HepG2 (cell line): ENCODE results near the gene USP1. TPM values are rescaled to one million over a fixed set of nuclear protein-coding genes. Genes with fewer than 3 reads are reported as not detected.

Source experiments
- ATAC-seq: fragments of 200-7000 bp; cut with Tn5 transposase; 3 replicates; pipeline ENCODE4 v1.9.1; 2020; ENCODE audit warnings: mild to moderate bottlenecking, moderate library complexity
- BruUV-seq: library from RNA; stranded (reverse); fragments of 400-500 nt; replicated peaks from 2 replicates; lab custom pipeline; 2021; lab: Mats Ljungman, UMichigan
- CTCF ChIA-PET: fragments of 300-600 bp; formaldehyde crosslinking; extraction: SDS; loops from one replicate; lab custom pipeline; 2021; ENCODE audit warnings: low total read pairs, inconsistent platforms, low intra/inter-chr PET ratio; lab: Yijun Ruan, JAX
- POLR2A ChIA-PET: fragments of 350-600 bp; sonication (Branson Sonifier 250); formaldehyde crosslinking; loops from one replicate; lab custom pipeline; 2020; ENCODE audit warnings: antibody characterized with exemption, inconsistent platforms; lab: Yijun Ruan, JAX
- DNase-seq: peaks from one replicate; pipeline ENCODE4 v3.0.0-alpha.2; 2015; ENCODE audit warnings: low spot score
- FAIRE-seq: peaks from 3 replicates; lab custom pipeline; 2011; peaks lifted over from hg19 to GRCh38; lab: Jason Lieb, UNC
- H2AFZ ChIP-seq: one replicate; pipeline ENCODE4 v1.6.1; 2011; ENCODE audit warnings: low read length, inconsistent platforms
- H3K27ac ChIP-seq: fragments of 300-600 bp; 3 replicates; pipeline ENCODE4 v1.8.0; 2011; ENCODE audit warnings: mixed run types, mild to moderate bottlenecking, mixed read lengths, low read length, inconsistent platforms; ENCODE audit not compliant: insufficient read depth; ENCODE audit errors: extremely low read length
- H3K27me3 ChIP-seq, 2 experiments: fragments of 200-600 bp in 1 of 2; 2 replicates in 1 of 2; 3 replicates in 1 of 2; pipeline versions ENCODE4 v1.6.0 to v1.8.0; 2011; ENCODE audit warnings: low read length in 2 of 2, mild to moderate bottlenecking in 2 of 2, moderate library complexity in 2 of 2, inconsistent platforms in 1 of 2; ENCODE audit not compliant: insufficient read depth in 2 of 2, control insufficient read depth in 1 of 2
- H3K36me3 ChIP-seq, 2 experiments: fragments of 200-600 bp in 1 of 2; replicated peaks in 1 of 2; 2 replicates in 1 of 2; 3 replicates in 1 of 2; pipeline versions ENCODE4 v1.5.1 to v1.8.0; 2011; ENCODE audit warnings: low read length in 2 of 2, inconsistent platforms in 1 of 2; ENCODE audit not compliant: insufficient read depth in 2 of 2, control insufficient read depth in 1 of 2
- H3K4me1 ChIP-seq: 2 replicates; pipeline ENCODE4 v1.5.1; 2012; ENCODE audit warnings: low read length, inconsistent platforms; ENCODE audit not compliant: insufficient read depth
- H3K4me2 ChIP-seq: 2 replicates; pipeline ENCODE4 v1.6.0; 2011; ENCODE audit warnings: low read depth, low read length, inconsistent platforms
- H3K4me3 ChIP-seq, 3 experiments: fragments of 200-600 bp in 1 of 3; sonication (generic), shearing (Covaris generic) in 1 of 3; replicated peaks in 1 of 3; 2 replicates each; pipeline ENCODE4 v1.5.1; 2011 to 2016; ENCODE audit warnings: low read length in 3 of 3, inconsistent platforms in 2 of 3, low read depth in 2 of 3, mild to moderate bottlenecking in 2 of 3, control low read depth in 1 of 3, mixed read lengths in 1 of 3; ENCODE audit not compliant: insufficient read depth in 1 of 3
- H3K79me2 ChIP-seq: one replicate; pipeline ENCODE4 v1.6.1; 2011; ENCODE audit warnings: low read length, inconsistent platforms; ENCODE audit not compliant: insufficient read depth
- H3K9ac ChIP-seq: 2 replicates; pipeline ENCODE4 v1.6.0; 2011; ENCODE audit warnings: mild to moderate bottlenecking, low read depth, low read length, inconsistent platforms; ENCODE audit not compliant: insufficient read depth
- H3K9me3 ChIP-seq: 2 replicates; pipeline ENCODE4 v1.5.1; 2012; ENCODE audit warnings: mild to moderate bottlenecking, low read length
- H4K20me1 ChIP-seq: 2 replicates; pipeline ENCODE4 v1.6.0; 2011; ENCODE audit warnings: inconsistent platforms, mild to moderate bottlenecking, low read length, moderate library complexity; ENCODE audit not compliant: insufficient read depth
- ELF3 ChIP-seq: IDR thresholded peaks from 2 replicates; pipeline ENCODE4 v1.6.1; 2016; ENCODE audit warnings: missing genetic modification reagents, missing compliant biosample characterization
- FOXM1 ChIP-seq: sonication (generic); formaldehyde crosslinking; IDR thresholded peaks from 2 replicates; pipeline ENCODE4 v1.5.0; 2020; ENCODE audit warnings: missing genetic modification reagents
- GATAD1 ChIP-seq: IDR thresholded peaks from 2 replicates; pipeline ENCODE4 v1.6.1; 2016; ENCODE audit warnings: missing genetic modification reagents, missing compliant biosample characterization
- HOXA9 ChIP-seq: sonication (generic); formaldehyde crosslinking; IDR thresholded peaks from 2 replicates; pipeline ENCODE4 v1.8.1; 2022; ENCODE audit warnings: missing genetic modification reagents, mild to moderate bottlenecking, moderate library complexity, borderline replicate concordance
- NR0B2 ChIP-seq: sonication (generic); formaldehyde crosslinking; IDR thresholded peaks from 2 replicates; pipeline ENCODE4 v1.4.0; 2020; ENCODE audit warnings: mild to moderate bottlenecking, missing genetic modification reagents
- POLR2A ChIP-seq, 2 experiments: IDR thresholded peaks; 2 replicates each; pipeline ENCODE4 v1.6.1; 2011; ENCODE audit warnings: low read depth in 2 of 2, low read length in 2 of 2, mild to moderate bottlenecking in 1 of 2, moderate library complexity in 1 of 2; ENCODE audit not compliant: insufficient read depth in 1 of 2
- SRSF9 ChIP-seq: fragments of 200-400 bp; formaldehyde crosslinking; IDR thresholded peaks from 2 replicates; pipeline ENCODE4 v1.6.1; 2018; ENCODE audit warnings: borderline replicate concordance, mild to moderate bottlenecking, low read depth, low read length; ENCODE audit not compliant: insufficient read depth, poor library complexity, severe bottlenecking
- ZBTB26 ChIP-seq: IDR thresholded peaks from 2 replicates; pipeline ENCODE4 v1.6.1; 2016; ENCODE audit warnings: missing compliant biosample characterization, missing genetic modification reagents, borderline replicate concordance
- ZBTB38 ChIP-seq: sonication (generic); formaldehyde crosslinking; IDR thresholded peaks from 2 replicates; pipeline ENCODE4 v1.5.1; 2020; ENCODE audit warnings: mild to moderate bottlenecking, missing genetic modification reagents
- ZC3H4 ChIP-seq: sonication (generic); formaldehyde crosslinking; IDR thresholded peaks from 2 replicates; pipeline ENCODE4 v1.4.0; 2020; ENCODE audit warnings: missing genetic modification reagents, borderline replicate concordance
- WGBS: methylation state at CpG from one replicate; pipeline ENCODE4 v1.1.6; 2017; ENCODE audit warnings: low lambda C conversion rate; 5-methylcytosine and 5-hydroxymethylcytosine counted together
- in situ Hi-C: cut with HindIII; loops from 2 replicates; pipeline ENCODE4 v1.10.0; 2017; ENCODE audit warnings: low pct_unique_long_range_greater_than_20kb; ENCODE audit not compliant: extremely low pct_ligation_motif_present
- intact Hi-C: fragments of 100-400 bp; cut with micrococcal nuclease; formaldehyde crosslinking; loops from one replicate; pipeline ENCODE4 v1.10.0; 2022; ENCODE audit not compliant: unreplicated experiment
- polyA plus RNA-seq, 8 experiments: library from polyadenylated mRNA; depleted of rRNA in 3 of 8; stranded (reverse) in 7 of 8; unstranded in 1 of 8; fragments of >200 nt; fragmentation: Illumina TruSeq in 4 of 8; extraction: Trizol in 4 of 8; gene quantifications; 2 replicates each; pipeline versions ENCODE4 v1.2.1 to v1.2.3, GENCODE V29; 2011 to 2016; ENCODE audit warnings: low read depth in 4 of 8, missing spikeins in 1 of 8, mixed read lengths in 1 of 8; ENCODE audit not compliant: insufficient read depth in 1 of 8
- total RNA-seq, 5 experiments: library from RNA; depleted of rRNA; stranded (reverse); fragments of >200 nt; fragmentation: Illumina TruSeq; extraction: Trizol; gene quantifications; 2 replicates each; pipeline ENCODE4 v1.2.3, GENCODE V29; 2016; ENCODE audit warnings: low read depth in 1 of 5
- TF ChIP-seq, protein P1 (sequence below), 2 experiments: fragments of 450-650 bp in 1 of 2; sonication (generic) in 1 of 2; formaldehyde crosslinking; IDR thresholded peaks; 2 replicates each; pipeline versions ENCODE4 v1.5.0 to v1.8.0; 2020 to 2022; ENCODE audit warnings: mild to moderate bottlenecking in 1 of 2, missing genetic modification reagents in 1 of 2

The USP1 gene
- total and polyA plus RNA-seq, 2 of the 13 experiments (the other 11 are each of a cell fraction or from before 2014, with no cell fraction given) = 9.0 to 64.6 TPM

- no peak overlapping the region for H2AFZ ChIP-seq
- no TSS peak for BruUV-seq
- no peaks in the 10 kb centered on the region; a peak in 1 of 5 replicates for H3K27me3 ChIP-seq
- no peak overlapping the region for H3K27ac ChIP-seq
- peaks cover 11% of the 10 kb centered on the region for H4K20me1 ChIP-seq
- in situ Hi-C loops (no loop called here), intact Hi-C loops (no loop called here)
- ChIA-PET CTCF (no interaction called here), POLR2A (interaction anchor here (1.3 to 2.9 kb wide), 2 partner anchors 9 to 43 kb away, joined by 3 to 97 read pairs; no protein-coding TSS in a partner anchor)
- DNase-seq (no peak), FAIRE-seq (no peak), ATAC-seq (no peak)
- no peaks in the 10 kb centered on the region for H3K36me3 ChIP-seq
- no peaks in the 10 kb centered on the region for H3K9me3 ChIP-seq
- peaks cover 28% of the 10 kb centered on the region for H3K79me2 ChIP-seq
- H3K4me1 ChIP-seq = peaks cover 16% of the 10 kb centered on the region
- WGBS = 86% methylated on average over 12 of the region's 12 CpGs
- H3K4me2 ChIP-seq = no peak overlapping the region
- no peak overlapping the region for H3K4me3 ChIP-seq
- no peak overlapping the region for H3K9ac ChIP-seq
- TF ChIP-seq POLR2A (IDR thresholded peaks at IDR 0.05; ENCODE audit: insufficient read depth in 1 of 2, low read depth in 2 of 2, low read length in 2 of 2) = 0 out of 4 replicates have a peak, but pooled peaks of 1 of the 2 experiments have one; percentile 5
- no peak for TF ChIP-seq HOXA9 (CRISPR knock-in tag)
Observed at GRCh38 chr1:62434618-62435001, 2.2 kb upstream of the USP1 start.

DNA sequence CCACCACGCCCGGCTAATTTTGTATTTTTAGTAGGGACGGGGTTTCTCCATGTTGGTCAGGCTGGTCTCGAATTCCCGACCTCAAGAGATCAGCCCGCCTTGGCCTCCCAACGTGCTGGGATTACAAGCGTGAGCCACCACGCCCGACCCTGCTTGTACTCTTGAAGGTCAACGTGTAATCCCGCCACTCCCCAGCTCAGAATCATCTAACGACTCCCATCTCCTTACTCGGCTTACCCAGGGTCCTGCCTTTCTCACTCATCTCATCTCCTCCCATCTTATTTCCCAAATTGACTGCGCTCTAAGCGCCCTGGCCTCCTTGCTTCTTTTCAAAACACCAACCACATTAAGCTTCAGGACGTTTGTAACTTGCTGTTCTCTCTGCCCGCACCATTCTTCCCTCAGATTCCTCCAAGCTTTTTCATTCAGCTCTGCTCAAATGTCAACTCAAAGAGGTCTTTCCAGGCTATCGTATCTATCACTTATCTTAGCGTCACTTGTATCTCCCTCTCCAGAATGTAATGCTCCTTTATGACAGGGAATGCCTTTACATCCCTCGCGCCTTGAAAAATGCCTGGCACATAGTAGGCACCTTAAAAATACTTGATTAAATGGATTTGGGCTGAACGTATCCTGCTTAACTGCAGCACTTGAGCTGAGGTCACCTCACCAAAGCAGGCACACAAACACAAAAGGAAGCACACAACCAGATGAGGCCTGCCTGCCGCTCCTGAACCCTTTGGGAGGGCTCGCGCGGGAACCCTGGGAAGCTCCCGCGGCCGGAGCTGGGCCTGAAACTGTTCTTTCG lies 1.4 kb upstream of the USP1 start:
- CTCF ChIA-PET = no interaction called here
- FAIRE-seq = no peak
- TF ChIP-seq ZC3H4 (peak; percentile 92), ZBTB38 (peak; percentile 90), ELF3 (CRISPR knock-in tag) (no peak), GATAD1 (CRISPR knock-in tag) (no peak), NR0B2 (CRISPR knock-in tag) (no peak), FOXM1 (CRISPR knock-in tag) (no peak), ZBTB26 (CRISPR knock-in tag) (no peak), SRSF9 (no peak)
- TF ChIP-seq, protein P1, sequence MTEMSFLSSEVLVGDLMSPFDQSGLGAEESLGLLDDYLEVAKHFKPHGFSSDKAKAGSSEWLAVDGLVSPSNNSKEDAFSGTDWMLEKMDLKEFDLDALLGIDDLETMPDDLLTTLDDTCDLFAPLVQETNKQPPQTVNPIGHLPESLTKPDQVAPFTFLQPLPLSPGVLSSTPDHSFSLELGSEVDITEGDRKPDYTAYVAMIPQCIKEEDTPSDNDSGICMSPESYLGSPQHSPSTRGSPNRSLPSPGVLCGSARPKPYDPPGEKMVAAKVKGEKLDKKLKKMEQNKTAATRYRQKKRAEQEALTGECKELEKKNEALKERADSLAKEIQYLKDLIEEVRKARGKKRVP (CRISPR knock-in tag; IDR thresholded peaks at IDR 0.05) = 0 out of 4 replicates have a peak, but pooled peaks of 1 of the 2 experiments have one; percentile 8

More for the DNA sequence above, 1.4 kb upstream of the USP1 start:
- no peaks in the 10 kb centered on the region for H3K9me3 ChIP-seq
- H3K27me3 ChIP-seq = no peaks in the 10 kb centered on the region; a peak in 1 of 5 replicates
- intact Hi-C loops (no loop called here), in situ Hi-C loops (no loop called here)
- peak overlapping the region; percentile 77 to 93 (median 89) for H3K4me3 ChIP-seq
- H2AFZ ChIP-seq = no peak overlapping the region
- BruUV-seq = TSS peak; percentile 91
- 50% methylated on average over 30 of the region's 31 CpGs for WGBS
- peak overlapping the region; percentile 99 for H3K9ac ChIP-seq
- peak overlapping the region; percentile 100 for H3K27ac ChIP-seq
- H3K36me3 ChIP-seq = no peaks in the 10 kb centered on the region; a peak in 1 of 5 replicates
- H3K79me2 ChIP-seq = peaks cover 36% of the 10 kb centered on the region
- peaks cover 20% of the 10 kb centered on the region for H3K4me1 ChIP-seq
- H3K4me2 ChIP-seq = peak overlapping the region; percentile 83
- DNase-seq (no peak), ATAC-seq (peak; percentile 13)
- peaks cover 11% of the 10 kb centered on the region for H4K20me1 ChIP-seq
- POLR2A ChIA-PET = interaction anchor here (0.9 to 2.9 kb wide), 14 partner anchors 10 to 325 kb away, joined by 3 to 97 read pairs (median 4); no protein-coding TSS in a partner anchor
